Stimulated activated CD8-positive, alpha-beta memory T cell treated with anti-CD3 and anti-CD28 coated beads, Interleukin-12 subunit alpha, Interleukin-12 subunit beta, amount 100 ng/mL, for 24 hours (primary cell): ENCODE data around the gene FAM186B.

Experiments
- DNase-seq: peaks from one replicate; pipeline ENCODE4 v3.0.0-alpha.2; 2020; ENCODE audit errors: extremely low read depth

FAM186B gene

DNA sequence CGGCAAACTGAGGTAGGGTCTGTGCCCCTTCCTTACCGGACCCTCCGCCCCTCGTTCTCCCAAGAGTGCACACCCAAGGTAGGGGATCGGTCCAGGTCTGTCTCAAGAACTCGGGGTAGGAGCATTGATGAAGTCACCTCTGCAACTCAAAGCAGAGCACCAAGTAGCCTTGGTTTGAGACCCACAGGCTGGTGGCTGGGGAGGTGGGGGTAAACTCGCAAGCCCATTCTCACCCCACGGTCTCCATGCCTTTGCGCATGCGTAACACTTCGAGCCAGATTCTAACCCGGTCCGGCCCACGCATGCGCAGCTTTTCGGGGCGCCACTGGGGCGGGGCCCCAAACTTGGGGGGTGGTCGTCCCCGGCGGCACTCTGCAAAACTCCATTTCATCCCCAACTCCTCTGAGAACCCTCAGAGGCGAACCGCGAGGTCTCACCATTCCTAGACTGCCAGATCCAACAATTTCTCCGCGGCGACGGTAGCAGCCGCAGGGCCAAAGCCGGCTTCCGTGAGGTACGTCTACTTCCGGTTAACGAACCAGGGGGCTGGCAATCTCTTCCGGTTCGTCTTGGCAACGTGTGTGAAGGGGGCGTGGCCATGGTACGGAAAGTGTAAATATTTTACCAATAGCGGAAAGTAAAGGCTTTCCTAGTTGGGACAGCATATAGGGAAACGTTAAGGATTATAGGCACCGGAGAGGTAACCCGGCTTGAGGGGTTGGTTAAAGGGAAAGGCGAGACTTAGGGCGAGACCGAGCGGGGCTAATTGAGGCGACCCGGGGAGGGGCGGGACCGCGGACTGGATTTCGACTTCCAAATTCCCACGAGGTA lies 37.6 kb downstream of the FAM186B start, which contains the start of gene MCRS1:
Gene MCRS1, minus strand, starts transcription at position 532 of the 831 bp plus-strand sequence. CDS start 1,411 bp downstream, outside the sequence.
- peak; percentile 72 for DNase-seq

GRCh38 chr12:49567302-49567610 lies 38.2 kb downstream of the FAM186B start:
- DNase-seq, result no peak

DNA sequence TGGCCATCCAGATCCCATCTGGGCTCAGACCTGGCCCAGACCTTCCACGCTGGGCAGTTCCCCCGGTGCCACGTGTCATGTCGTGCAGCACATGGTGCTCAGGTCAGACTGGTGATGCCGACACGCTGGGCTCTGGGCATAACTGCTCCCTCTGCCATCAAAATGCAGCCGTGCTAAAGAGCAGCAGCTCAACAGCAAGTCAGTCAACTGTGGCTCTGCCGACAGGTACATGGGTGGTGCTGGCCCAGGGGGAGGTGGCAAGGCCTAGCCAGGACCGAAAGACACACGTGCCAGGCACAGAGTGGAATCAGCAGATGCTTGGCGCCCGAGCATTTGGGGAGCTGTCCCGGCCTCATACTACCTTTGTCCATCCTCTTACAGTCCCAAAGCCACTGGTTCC lies 39.1 kb downstream of the FAM186B start:
- DNase-seq, result no peak

DNA sequence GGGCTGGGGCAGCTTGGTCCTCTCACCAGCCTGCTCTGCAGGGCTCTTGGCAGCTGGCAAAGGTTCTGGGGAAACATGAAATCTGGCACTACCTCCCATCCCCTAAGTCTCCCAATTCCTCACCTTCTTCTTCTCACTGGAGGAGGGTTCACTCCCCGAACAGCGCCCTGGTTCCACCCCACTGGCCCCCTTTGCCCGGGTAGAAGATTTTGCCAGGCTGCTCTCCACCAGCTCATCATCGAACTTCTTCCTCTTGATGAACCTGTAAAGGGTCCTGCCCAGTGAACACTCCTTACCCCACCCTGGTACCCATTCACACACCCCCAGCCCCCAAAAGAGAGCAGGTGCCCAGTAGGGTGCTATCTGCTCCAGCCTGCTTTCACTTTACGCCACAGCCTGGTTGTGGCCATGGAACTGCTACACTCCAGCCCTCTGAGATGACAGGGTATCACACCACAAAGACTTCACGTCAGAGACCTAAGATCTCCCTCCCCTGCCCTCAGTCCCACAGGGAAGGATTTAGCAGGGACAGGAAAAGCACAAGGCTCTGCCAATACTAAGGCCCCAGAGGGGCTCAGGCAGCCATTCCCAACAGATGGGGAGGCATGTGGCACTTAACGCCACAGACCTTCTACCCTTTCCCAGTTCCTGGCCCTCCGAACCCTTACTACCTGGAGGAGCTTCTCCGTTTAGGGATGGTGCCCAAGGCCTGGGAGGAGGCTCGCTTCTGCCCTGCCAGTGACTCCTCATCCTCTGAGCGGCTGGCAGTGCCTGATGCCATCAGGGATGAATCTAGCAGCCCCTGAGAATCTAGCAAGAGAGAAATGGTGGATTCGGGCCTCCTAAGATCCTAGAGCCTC lies 39.8 kb downstream of the FAM186B start:
- no peak for DNase-seq

GRCh38 chr12:49564686-49565405 lies 40.6 kb downstream of the FAM186B start:
- no peak for DNase-seq

DNA sequence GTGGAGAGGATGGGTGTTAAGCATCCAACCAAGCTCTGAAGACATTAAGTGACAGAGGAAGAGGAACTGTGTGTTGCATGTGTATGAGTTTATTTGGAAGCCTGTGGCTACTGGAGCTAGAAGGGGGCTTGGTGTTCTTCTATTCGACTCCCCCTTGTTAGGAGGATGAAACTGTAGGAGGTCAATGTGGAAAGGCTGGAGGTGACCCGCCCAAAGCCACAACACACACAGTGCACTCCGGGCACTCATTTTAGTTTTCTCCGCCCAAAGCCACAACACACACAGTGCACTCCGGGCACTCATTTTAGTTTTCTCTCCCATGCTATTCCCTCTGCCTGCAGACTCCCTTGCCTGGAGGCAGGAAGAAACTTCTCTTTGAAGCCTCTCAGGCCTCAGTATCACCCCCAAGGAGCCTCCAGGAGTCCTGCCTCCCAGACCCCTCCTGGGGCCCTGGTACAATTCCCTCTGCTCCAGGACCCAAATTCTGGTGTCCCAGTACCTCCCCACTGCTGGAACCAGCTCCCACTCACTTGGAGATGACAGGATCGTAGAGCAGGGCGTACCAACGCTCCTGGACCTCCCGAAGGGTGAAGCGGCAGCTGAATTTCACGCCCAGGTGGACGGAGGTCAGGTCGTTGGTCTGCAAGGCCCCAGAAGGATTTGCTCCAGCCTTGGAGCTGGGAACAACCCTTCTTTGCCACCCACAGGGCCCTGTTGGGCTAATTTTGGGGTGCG lies 41.3 kb downstream of the FAM186B start:
- no peak for DNase-seq

- no peak for DNase-seq
These were observed 42.6 kb downstream of the FAM186B start for GRCh38 chr12:49562831-49563230.

GRCh38 chr12:49562233-49562632 lies 43.2 kb downstream of the FAM186B start:
- DNase-seq, result no peak

DNA sequence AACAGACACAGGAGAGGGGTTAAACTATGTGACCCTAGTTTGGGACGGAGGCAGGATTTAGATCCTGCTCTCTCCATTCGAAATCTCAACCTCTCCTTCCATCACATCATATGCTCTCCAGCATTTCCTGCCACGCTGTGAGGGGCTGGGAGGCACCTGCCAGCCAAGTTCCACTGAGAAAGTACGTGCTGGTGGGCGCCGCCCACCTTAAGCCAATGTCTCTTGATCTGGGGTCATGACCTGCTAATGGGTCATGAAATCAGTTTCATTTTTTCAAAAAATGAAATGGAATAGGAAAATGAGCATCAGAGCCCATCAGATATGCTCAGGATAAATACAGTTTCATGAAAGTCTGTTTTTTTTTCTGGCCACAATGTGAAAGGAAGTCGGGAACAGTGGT lies 44.7 kb downstream of the FAM186B start:
- DNase-seq, result no peak

DNA sequence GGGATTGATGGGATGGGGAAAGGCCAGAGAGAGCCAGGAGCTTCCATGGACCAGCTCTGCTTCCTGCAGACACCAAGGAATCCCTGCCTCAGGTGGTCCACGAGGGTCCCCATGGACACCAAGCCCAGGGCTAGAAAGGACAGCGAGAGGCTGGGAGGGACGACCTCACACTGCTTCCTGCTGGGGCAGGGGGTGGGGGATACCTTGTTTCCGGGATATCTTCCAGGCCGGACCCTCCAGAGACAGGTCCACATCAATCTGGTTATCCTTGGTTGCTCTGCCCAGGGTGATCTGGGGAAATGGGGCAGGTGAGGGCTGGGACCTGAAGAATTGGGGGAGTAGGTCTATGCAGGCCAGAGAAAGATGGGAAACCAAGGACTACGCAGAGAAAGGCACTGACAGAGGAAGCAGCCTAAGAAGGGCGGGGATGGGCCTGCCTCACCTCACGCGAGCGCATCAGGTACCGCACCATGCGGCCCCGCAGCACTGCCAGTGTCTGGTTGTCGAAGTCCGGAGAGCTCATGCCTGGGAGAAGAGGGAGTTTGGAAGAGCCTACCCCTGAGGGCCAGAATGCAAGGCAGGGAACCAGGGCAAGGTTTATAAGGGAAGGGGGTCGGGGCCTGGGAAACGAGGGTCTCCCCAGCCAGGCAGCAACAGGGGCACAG lies 46.3 kb downstream of the FAM186B start:
- no peak for DNase-seq

- DNase-seq, result no peak
These were observed 46.9 kb downstream of the FAM186B start for GRCh38 chr12:49558526-49558925.

GRCh38 chr12:49557917-49558215 lies 47.6 kb downstream of the FAM186B start:
- DNase-seq, result no peak

GRCh38 chr12:49557187-49557916 lies 48.1 kb downstream of the FAM186B start:
- DNase-seq, result no peak

DNA sequence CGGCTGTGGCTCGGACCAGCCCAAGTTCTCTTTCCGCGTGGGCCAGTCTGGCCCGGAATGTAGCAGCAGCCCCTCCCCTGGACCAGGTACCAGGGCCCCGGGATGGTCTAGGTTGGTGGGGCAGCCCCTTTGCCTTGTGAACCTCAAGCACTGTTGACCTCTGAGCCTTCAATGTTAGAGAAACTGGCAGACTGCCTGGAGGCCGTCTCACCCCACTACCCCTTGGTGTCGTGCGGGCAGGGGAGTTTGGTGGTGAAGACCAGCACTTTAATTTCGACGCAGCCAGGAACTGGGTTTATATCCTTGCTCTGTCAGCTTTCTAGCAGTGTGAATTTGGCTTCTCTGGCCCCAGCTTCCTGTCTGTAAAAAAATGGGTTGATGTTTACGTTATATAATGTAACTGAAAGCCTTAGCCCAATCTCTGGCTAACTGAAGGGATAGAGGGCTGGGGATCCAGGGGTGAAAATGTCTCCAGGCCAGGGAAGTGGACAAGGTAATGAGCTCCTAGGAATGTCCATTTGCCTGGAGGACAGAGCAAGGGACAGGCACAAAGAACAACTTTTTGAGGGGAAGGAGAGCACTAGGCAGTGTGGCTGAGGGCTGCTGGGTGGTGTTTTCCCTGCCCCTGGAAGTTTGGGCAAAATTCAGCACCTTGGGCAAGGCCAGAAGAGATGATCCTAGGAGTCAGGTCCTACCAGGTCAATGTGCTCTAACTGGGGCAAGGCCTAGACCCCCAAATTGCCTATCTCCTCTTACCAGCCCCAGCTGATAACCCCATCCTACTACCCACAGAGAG lies 48.9 kb downstream of the FAM186B start:
- DNase-seq, result no peak

DNA sequence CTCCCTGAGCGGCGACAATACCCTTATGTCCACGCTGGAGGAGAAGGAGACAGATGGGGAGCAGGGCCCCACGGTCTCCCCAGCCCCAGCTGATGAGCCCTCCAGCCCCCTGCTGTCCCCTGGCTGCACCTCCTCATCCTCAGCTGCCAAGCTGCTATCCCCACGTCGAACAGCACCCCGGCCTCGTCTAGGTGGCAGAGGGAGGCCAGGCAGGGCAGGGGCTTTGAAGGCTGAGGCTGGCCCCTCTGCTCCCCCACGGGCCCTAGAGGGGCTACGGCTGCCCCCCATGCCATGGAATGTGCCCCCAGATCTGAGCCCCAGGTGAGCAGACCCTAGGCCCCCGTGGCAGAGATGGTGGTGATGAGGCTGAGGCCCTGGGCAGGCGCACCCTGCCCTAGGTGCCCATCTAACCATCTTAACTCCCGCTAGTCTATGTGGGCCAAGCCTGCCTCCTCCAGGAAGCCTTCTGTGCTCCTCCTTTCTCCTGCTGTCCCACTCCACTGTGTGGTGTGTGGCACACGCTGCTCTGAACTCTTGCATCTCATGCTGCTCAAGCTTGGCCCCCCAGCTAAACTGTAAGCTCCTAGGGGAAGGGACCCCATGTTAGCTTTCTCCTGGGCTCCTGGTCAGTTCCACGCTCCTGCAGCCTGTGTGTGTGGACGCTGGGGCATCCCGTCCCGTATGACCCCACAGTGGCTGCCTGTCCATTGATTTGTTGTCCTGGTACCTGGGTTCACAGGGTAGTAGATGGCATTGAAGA lies 49.6 kb downstream of the FAM186B start:
- DNase-seq, result no peak

- DNase-seq, result no peak
These were observed 51.2 kb downstream of the FAM186B start for GRCh38 chr12:49554266-49554665.

GRCh38 chr12:49553512-49554088 lies 51.8 kb downstream of the FAM186B start:
- DNase-seq, result no peak

GRCh38 chr12:49552899-49553298 lies 52.5 kb downstream of the FAM186B start:
- DNase-seq, result no peak

- no peak for DNase-seq
These were observed 53.0 kb downstream of the FAM186B start for GRCh38 chr12:49552425-49552824.
